Measurements from ENCODE around the gene ZNF212. TPM values are rescaled to one million over a fixed set of nuclear protein-coding genes. Genes with fewer than 3 reads are reported as not detected.
"Not testable (repeated sequence)": the region's sequence is repeated elsewhere in the genome, so short reads cannot be mapped to it uniquely, and the experiment has no call there.

ZNF212 gene
- total RNA-seq, 1 experiment from 2014 or later: 18.6 TPM

DNA sequence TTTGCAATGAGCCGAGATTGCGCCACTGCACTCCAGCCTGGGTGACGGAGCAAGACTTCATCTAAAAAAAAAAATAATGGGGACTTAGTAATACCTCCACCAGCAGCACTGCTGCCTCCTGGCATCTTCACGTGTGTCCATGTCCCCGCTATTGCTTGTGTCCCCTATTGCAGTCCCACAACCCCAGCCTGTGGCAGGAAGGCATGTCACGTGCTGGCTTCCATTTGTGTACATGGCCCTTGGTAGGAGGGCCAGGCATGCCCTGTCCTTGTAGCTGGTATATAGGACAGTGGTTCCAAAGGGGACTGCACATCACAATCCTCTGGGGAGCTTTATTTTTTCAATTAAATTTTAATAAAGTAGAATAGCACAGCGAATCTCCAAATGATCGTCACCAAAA is 28.3 kb downstream of the ZNF212 start:
- H3K27me3 ChIP-seq (replicated peaks; ENCODE audit: control insufficient read depth, insufficient read depth, low read length): no peaks in the 10 kb centered on the region
- no peaks in the 10 kb centered on the region for H3K4me1 ChIP-seq
- CTCF ChIA-PET: no interaction called here
- H3K4me3 ChIP-seq (ENCODE audit: low read depth, low read length): no peak overlapping the region
- DNase-seq: no peak
- Mint-ChIP-seq H3K27me3 (ENCODE audit: insufficient read depth, unreplicated experiment) (no peaks in the 10 kb centered on the region), H3K36me3 (ENCODE audit: insufficient read depth, unreplicated experiment) (peaks cover 55% of the 10 kb centered on the region), H3K4me3 (ENCODE audit: unreplicated experiment) (no peak overlapping the region), H3K27ac (ENCODE audit: unreplicated experiment) (no peak overlapping the region), H3K4me1 (ENCODE audit: low read depth, unreplicated experiment) (peaks cover 8% of the 10 kb centered on the region), H3K9me3 (ENCODE audit: unreplicated experiment) (no peaks in the 10 kb centered on the region)
- intact Hi-C loops (cut with micrococcal nuclease; ENCODE audit: unreplicated experiment): no loop called here
- H3K9me3 ChIP-seq: no peaks in the 10 kb centered on the region
- POLR2A ChIA-PET: no interaction called here
- BruUV-seq (replicated peaks): no TSS peak
- no peak for TF ChIP-seq CTCF (IDR thresholded peaks at IDR 0.05; ENCODE audit: insufficient read depth in 1 of 2, low read depth in 1 of 2, low read length in 1 of 2, severe bottlenecking in 1 of 2, unreplicated experiment in 1 of 2)
- H3K36me3 ChIP-seq (ENCODE audit: control insufficient read depth, insufficient read depth, low read length): peaks cover 3% of the 10 kb centered on the region

DNA sequence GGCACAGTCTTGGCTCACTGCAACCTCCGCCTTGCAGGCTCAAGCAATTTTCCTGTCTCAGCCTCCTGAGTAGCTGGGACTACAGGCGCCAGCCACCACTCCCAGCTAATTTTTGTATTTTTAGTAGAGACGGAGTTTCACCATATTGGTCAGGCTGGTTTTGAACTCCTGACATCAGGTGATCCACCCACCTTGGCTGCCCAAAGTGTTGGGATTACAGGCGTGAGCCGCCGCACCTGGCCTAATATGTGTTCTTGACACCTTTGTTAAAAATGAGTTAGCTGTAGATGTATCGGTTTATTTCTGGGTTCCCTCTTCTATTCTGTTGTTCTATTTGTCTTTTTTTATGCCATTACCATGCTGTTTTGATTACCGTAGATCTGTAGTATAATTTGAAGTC is 35.0 kb downstream of the ZNF212 start:
- POLR2A ChIA-PET; BruUV-seq (replicated peaks); H3K9me3 ChIP-seq; H3K4me1 ChIP-seq; H3K27ac Mint-ChIP-seq (ENCODE audit: unreplicated experiment); H3K4me1 Mint-ChIP-seq (ENCODE audit: low read depth, unreplicated experiment); DNase-seq; CTCF ChIA-PET; H3K4me3 Mint-ChIP-seq (ENCODE audit: unreplicated experiment); H3K27me3 Mint-ChIP-seq (ENCODE audit: insufficient read depth, unreplicated experiment); H3K9me3 Mint-ChIP-seq (ENCODE audit: unreplicated experiment); H3K4me3 ChIP-seq (ENCODE audit: low read depth, low read length); intact Hi-C loops (cut with micrococcal nuclease; ENCODE audit: unreplicated experiment); H3K27me3 ChIP-seq (replicated peaks; ENCODE audit: control insufficient read depth, insufficient read depth, low read length); H3K36me3 ChIP-seq (ENCODE audit: control insufficient read depth, insufficient read depth, low read length): not testable (repeated sequence)
- H3K36me3 Mint-ChIP-seq (ENCODE audit: insufficient read depth, unreplicated experiment): peaks cover 82% of the 10 kb centered on the region

GRCh38 chr7:149277871-149278270 is 38.4 kb downstream of the ZNF212 start:
- Histone ChIP-seq H3K4me3 (ENCODE audit: low read depth, low read length) (no peak overlapping the region), H3K9me3 (no peaks in the 10 kb centered on the region), H3K36me3 (ENCODE audit: control insufficient read depth, insufficient read depth, low read length) (peaks cover 5% of the 10 kb centered on the region), H3K4me1 (no peaks in the 10 kb centered on the region), H3K27me3 (replicated peaks; ENCODE audit: control insufficient read depth, insufficient read depth, low read length) (no peaks in the 10 kb centered on the region)
- Mint-ChIP-seq H3K27ac (ENCODE audit: unreplicated experiment) (no peak overlapping the region), H3K36me3 (ENCODE audit: insufficient read depth, unreplicated experiment) (peaks cover 86% of the 10 kb centered on the region), H3K4me3 (ENCODE audit: unreplicated experiment) (no peak overlapping the region), H3K27me3 (ENCODE audit: insufficient read depth, unreplicated experiment) (no peaks in the 10 kb centered on the region), H3K9me3 (ENCODE audit: unreplicated experiment) (no peaks in the 10 kb centered on the region), H3K4me1 (ENCODE audit: low read depth, unreplicated experiment) (no peaks in the 10 kb centered on the region)
- no peak for DNase-seq
- intact Hi-C loops (cut with micrococcal nuclease; ENCODE audit: unreplicated experiment): no loop called here
- no TSS peak for BruUV-seq (replicated peaks)
- no peak for TF ChIP-seq CTCF (IDR thresholded peaks at IDR 0.05; ENCODE audit: insufficient read depth in 1 of 2, low read depth in 1 of 2, low read length in 1 of 2, severe bottlenecking in 1 of 2, unreplicated experiment in 1 of 2)
- POLR2A ChIA-PET: no interaction called here
- CTCF ChIA-PET: no interaction called here

DNA sequence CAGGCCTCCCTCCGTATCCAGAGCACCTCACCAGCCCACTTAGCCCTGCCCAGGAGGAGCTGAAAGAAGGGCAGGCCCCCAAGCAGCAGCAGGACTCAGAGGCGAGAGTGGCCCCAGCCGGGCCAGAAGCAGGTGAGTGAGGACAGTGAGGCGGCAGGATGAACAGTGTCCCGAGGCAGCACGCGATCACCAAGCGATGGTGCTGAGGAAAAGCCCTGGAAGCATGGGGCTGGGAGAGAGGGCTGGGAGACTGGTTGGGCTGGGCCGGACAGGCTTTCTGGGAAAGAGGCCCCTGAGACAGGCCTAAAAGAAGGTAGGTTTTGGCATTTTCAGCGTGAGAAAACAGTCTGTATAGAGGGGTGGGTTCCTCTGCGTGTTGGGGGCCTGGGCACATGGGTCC is 38.9 kb downstream of the ZNF212 start:
- no peak for DNase-seq
- H3K36me3 ChIP-seq (ENCODE audit: control insufficient read depth, insufficient read depth, low read length): peaks cover 5% of the 10 kb centered on the region
- H3K4me1 ChIP-seq: no peaks in the 10 kb centered on the region
- intact Hi-C loops (cut with micrococcal nuclease; ENCODE audit: unreplicated experiment): no loop called here
- Mint-ChIP-seq H3K36me3 (ENCODE audit: insufficient read depth, unreplicated experiment) (peaks cover 80% of the 10 kb centered on the region), H3K9me3 (ENCODE audit: unreplicated experiment) (no peaks in the 10 kb centered on the region), H3K27ac (ENCODE audit: unreplicated experiment) (no peak overlapping the region), H3K4me3 (ENCODE audit: unreplicated experiment) (no peak overlapping the region), H3K27me3 (ENCODE audit: insufficient read depth, unreplicated experiment) (no peaks in the 10 kb centered on the region), H3K4me1 (ENCODE audit: low read depth, unreplicated experiment) (no peaks in the 10 kb centered on the region)
- POLR2A ChIA-PET: interaction anchor here (0.6 kb wide), 1 partner anchor 94 kb away, joined by 3 read pairs; no protein-coding TSS in a partner anchor
- no peak overlapping the region for H3K4me3 ChIP-seq (ENCODE audit: low read depth, low read length)
- no TSS peak for BruUV-seq (replicated peaks)
- no peaks in the 10 kb centered on the region for H3K27me3 ChIP-seq (replicated peaks; ENCODE audit: control insufficient read depth, insufficient read depth, low read length)
- no peak for TF ChIP-seq CTCF (IDR thresholded peaks at IDR 0.05; ENCODE audit: insufficient read depth in 1 of 2, low read depth in 1 of 2, low read length in 1 of 2, severe bottlenecking in 1 of 2, unreplicated experiment in 1 of 2)
- CTCF ChIA-PET: no interaction called here
- H3K9me3 ChIP-seq: no peaks in the 10 kb centered on the region
